GM23248 (cell line): ENCODE measurements around the gene XPO6.

Experiments used
- EZH2 ChIP-seq: fragments of 200-600 bp; sonication (generic); IDR thresholded peaks from 2 replicates; pipeline ENCODE4 v1.6.1; 2018; ENCODE audit warnings: antibody characterized with exemption, mild to moderate bottlenecking; ENCODE audit not compliant: insufficient read depth, poor library complexity, severe bottlenecking
- EZH2phosphoT487 ChIP-seq: fragments of 200-600 bp; sonication (generic); IDR thresholded peaks from 2 replicates; pipeline ENCODE4 v1.6.1; 2018; ENCODE audit warnings: antibody characterized with exemption, moderate library complexity, mild to moderate bottlenecking, low read depth; ENCODE audit not compliant: insufficient read depth

- TF ChIP-seq EZH2phosphoT487 (no peak), EZH2 (no peak)
Observed at GRCh38 chr16:28161626-28162025, 50.1 kb downstream of the XPO6 start.
